ENCODE data around the gene DDN. TPM values are rescaled to one million over a fixed set of nuclear protein-coding genes. Genes with fewer than 3 reads are reported as not detected.
A peak's percentile ranks its signal among the peaks of the same experiment; 100 is the strongest.

The DDN gene
- total RNA-seq, 2 experiments from 2014 or later, result 0.10 to 0.17 TPM

DNA sequence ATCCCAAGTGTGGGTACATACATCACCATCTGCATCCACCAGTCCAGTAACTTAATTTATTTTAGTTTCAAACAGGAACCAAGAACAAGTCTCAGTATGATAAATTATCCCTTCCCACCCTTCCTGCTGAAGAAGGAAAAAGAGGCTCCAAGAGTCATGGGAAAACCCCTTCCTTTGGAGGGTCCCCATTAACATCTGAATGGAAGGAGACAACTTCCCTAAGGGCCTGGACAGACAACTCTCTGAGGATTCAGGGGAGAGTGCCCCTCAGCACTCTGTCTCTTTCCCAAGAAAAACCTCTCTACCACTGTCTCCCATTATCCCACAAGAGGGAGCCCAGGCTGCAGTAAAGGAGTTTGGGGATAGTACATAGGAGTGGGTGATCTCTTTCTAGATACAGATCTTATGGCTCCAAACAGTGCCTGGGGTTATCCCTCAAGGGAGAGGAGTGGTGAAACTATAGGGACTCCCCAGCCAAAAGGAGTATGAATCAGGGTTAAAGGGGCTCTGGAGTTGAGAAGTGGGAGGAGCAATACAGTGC, 33.8 kb downstream of the DDN start:
- H3K36me3 Mint-ChIP-seq (ENCODE audit: low read depth), result no peaks in the 10 kb centered on the region
- DNase-seq, result no peak
- H3K9me3 Mint-ChIP-seq, result no peaks in the 10 kb centered on the region
- CTCF ChIA-PET, result interaction anchor here (1.2 to 11.7 kb wide), 4 partner anchors 9 to 23 kb away, joined by 3 to 84 read pairs (median 4); partner anchors contain the start of gene WNT1
- peaks cover 2% of the 10 kb centered on the region for H3K4me1 Mint-ChIP-seq
- no peak overlapping the region for H3K4me3 Mint-ChIP-seq
- H3K27ac Mint-ChIP-seq, result no peak overlapping the region
- H3K27me3 Mint-ChIP-seq, result peaks cover 46% of the 10 kb centered on the region
- POLR2A ChIA-PET, result no interaction called here

DNA sequence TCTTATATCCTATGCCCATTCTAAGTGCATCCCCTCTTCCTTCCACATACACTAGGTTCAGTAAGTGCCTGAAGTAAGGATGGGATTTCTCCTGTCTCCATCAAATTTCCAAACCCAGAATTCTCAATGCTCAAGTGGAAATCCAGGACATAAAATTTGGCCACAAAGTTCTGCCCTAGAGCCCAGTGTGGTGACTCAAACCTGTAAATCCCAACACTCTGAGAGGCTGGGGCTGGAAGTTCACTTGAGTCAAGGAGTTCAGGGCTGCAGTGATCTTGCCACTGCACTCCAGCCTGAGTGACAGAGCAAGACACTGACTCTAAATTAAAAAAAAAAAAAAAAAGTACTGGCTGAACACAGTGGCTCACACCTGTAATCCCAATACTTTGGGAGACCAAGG, 37.4 kb downstream of the DDN start:
- ChIA-PET POLR2A (no interaction called here), CTCF (interaction anchor here (11.7 kb wide), 1 partner anchor 19 kb away, joined by 84 read pairs; the partner anchor contains the start of gene WNT1)
- no peak for DNase-seq
- Mint-ChIP-seq H3K36me3 (ENCODE audit: low read depth) (peaks cover 4% of the 10 kb centered on the region), H3K9me3 (no peaks in the 10 kb centered on the region), H3K27me3 (peaks cover 35% of the 10 kb centered on the region), H3K27ac (no peak overlapping the region), H3K4me1 (peaks cover 10% of the 10 kb centered on the region), H3K4me3 (no peak overlapping the region)

DNA sequence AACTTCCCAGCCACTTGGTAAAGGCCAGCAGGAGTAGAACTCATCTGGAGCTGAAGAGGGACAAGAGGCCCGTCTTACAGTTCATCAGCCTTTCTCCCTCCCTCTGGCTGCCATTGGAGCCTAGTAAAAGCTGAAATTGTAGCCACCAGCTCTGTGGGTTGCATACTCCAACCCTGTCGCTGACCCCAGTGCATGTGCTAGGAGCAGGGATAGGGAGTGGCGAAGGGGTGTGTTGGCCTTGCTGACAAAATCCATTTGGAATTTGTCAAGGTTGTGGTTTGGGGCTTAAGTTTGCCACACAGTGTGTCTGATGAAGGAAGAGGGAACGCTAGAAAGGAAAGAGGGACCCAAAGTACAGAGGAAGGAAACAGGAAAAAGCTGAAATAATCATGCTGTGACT, 37.8 kb downstream of the DDN start:
- POLR2A ChIA-PET, result no interaction called here
- no peaks in the 10 kb centered on the region for H3K9me3 Mint-ChIP-seq
- H3K4me1 Mint-ChIP-seq, result peaks cover 14% of the 10 kb centered on the region
- H3K36me3 Mint-ChIP-seq (ENCODE audit: low read depth), result peaks cover 7% of the 10 kb centered on the region
- no peak overlapping the region for H3K4me3 Mint-ChIP-seq
- no peak overlapping the region for H3K27ac Mint-ChIP-seq
- DNase-seq, result no peak
- CTCF ChIA-PET, result interaction anchor here (1.0 to 11.7 kb wide), 5 partner anchors 12 to 27 kb away, joined by 3 to 84 read pairs (median 4); partner anchors contain the start of gene WNT1
- H3K27me3 Mint-ChIP-seq, result peaks cover 32% of the 10 kb centered on the region

DNA sequence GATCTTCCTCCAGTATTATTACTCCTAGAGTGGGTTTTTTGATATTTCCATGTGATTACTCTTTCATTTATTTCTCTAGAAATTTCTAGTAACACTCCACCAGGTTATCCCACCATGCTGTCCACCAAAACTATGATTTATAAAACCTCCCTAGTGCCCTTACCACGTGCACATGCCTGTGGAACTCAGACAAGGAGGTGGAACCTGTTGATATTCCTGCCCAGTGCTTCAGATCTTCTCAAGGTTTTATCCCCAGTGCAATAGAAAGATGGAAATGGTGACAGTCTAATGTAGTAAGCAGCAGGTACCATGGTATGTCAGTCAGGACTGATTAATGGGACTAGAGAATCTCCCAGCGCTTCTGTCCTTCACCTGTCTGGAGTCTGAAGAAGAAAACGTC, 38.3 kb downstream of the DDN start:
- H3K27me3 Mint-ChIP-seq, result peaks cover 31% of the 10 kb centered on the region
- no peak for DNase-seq
- peaks cover 11% of the 10 kb centered on the region for H3K36me3 Mint-ChIP-seq (ENCODE audit: low read depth)
- H3K4me3 Mint-ChIP-seq, result no peak overlapping the region
- H3K9me3 Mint-ChIP-seq, result no peaks in the 10 kb centered on the region
- ChIA-PET POLR2A (no interaction called here), CTCF (interaction anchor here (1.0 to 1.3 kb wide), 5 partner anchors 11 to 27 kb away, joined by 3 to 6 read pairs (median 3); partner anchors contain the start of gene WNT1)
- peaks cover 19% of the 10 kb centered on the region for H3K4me1 Mint-ChIP-seq
- H3K27ac Mint-ChIP-seq, result no peak overlapping the region

DNA sequence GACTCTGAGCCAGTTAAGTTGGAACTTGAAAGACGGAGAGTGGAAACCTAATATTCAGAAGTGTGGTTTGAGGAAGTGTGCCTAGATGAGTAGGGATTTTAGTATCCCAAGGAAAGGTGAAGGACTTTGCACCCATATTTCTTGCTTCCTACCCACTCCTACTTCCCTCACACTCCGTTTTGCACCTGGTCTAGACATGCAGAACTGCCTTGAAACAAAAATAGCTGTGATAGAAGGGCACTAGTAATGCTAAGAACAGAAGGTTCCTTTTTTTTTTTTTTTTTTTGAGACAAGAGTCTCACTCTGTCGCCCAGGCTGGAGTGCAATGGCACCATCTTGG, 41.2 kb downstream of the DDN start:
- CTCF ChIA-PET, result interaction anchor here (0.9 to 4.8 kb wide), 5 partner anchors 10 to 105 kb away, joined by 3 to 34 read pairs (median 3); partner anchors contain the start of gene WNT1
- DNase-seq, result no peak
- Mint-ChIP-seq H3K27ac (no peak overlapping the region), H3K36me3 (ENCODE audit: low read depth) (peaks cover 27% of the 10 kb centered on the region), H3K27me3 (peaks cover 18% of the 10 kb centered on the region), H3K4me1 (peaks cover 29% of the 10 kb centered on the region), H3K4me3 (peak overlapping the region; percentile 98), H3K9me3 (no peaks in the 10 kb centered on the region)
- POLR2A ChIA-PET, result interaction anchor here (0.6 to 1.2 kb wide), 2 partner anchors 106 to 277 kb away, joined by 3 to 4 read pairs; partner anchors contain the start of gene DDX23

DNA sequence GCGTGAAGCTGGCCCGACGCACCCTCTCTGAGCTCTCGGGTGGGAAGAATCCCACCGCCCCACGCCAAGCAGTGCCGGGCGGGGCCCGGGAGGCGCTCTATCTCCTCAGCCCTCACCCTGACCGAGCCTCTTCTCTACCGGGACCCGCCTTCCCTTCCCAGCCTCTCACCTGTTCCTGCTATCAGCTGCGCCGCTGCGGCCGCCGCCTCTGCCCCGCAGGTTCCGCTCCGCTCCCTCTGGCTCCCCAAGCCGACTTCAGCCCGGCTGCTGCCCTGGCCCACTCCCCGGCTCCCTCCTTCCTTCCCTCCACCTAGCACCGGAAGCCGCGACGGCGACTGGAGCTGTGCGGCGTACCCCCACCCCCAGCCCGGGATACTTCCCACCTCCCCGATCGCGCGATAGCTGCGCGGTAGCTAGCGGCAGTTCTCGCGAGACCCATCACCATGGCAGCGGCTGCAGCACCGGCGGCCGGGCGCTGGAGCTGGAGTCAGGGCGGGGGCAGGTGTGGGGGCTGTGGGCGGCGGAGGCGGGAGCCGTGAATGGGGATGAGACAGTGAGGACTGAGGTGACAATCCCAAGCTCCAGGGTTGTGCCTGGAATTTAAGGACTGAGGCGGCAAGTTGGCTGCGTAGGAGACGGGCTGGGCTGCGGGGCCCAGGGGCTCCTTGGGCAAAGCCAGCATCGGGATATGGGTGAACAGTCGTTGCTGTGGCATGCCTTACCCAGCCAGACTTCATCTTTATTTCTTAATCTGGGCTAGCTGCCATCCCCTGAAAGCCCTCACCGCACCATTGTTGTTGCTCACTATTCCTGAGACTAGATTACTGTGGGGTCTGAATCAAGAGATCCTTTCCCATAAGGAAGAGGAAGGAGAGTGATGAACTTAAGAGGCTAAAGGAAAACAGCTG, 41.8 kb downstream of the DDN start, which contains the start of gene ARF3:
Gene ARF3, minus strand, starts transcription at position 347 of the 908 bp plus-strand sequence. CDS start 16,392 bp downstream, outside the sequence.
- peaks cover 29% of the 10 kb centered on the region for H3K4me1 Mint-ChIP-seq
- peak within 1 kb of the TSS; percentile 90 for H3K27ac Mint-ChIP-seq
- peak within 1 kb of the TSS; percentile 98 for H3K4me3 Mint-ChIP-seq
- DNase-seq, result peak; percentile 95
- H3K36me3 Mint-ChIP-seq (ENCODE audit: low read depth), result peaks cover 29% of the 10 kb centered on the region
- H3K27me3 Mint-ChIP-seq, result peaks cover 18% of the 10 kb centered on the region
- H3K9me3 Mint-ChIP-seq, result no peaks in the 10 kb centered on the region
- POLR2A ChIA-PET, result interaction anchor here (0.6 to 1.2 kb wide), 3 partner anchors 41 to 278 kb away, joined by 3 to 4 read pairs (median 3); partner anchors contain the start of gene DDX23
- CTCF ChIA-PET, result interaction anchor here (0.6 to 4.8 kb wide), 11 partner anchors 11 to 215 kb away, joined by 3 to 34 read pairs (median 4); partner anchors contain the start of gene WNT1

DNA sequence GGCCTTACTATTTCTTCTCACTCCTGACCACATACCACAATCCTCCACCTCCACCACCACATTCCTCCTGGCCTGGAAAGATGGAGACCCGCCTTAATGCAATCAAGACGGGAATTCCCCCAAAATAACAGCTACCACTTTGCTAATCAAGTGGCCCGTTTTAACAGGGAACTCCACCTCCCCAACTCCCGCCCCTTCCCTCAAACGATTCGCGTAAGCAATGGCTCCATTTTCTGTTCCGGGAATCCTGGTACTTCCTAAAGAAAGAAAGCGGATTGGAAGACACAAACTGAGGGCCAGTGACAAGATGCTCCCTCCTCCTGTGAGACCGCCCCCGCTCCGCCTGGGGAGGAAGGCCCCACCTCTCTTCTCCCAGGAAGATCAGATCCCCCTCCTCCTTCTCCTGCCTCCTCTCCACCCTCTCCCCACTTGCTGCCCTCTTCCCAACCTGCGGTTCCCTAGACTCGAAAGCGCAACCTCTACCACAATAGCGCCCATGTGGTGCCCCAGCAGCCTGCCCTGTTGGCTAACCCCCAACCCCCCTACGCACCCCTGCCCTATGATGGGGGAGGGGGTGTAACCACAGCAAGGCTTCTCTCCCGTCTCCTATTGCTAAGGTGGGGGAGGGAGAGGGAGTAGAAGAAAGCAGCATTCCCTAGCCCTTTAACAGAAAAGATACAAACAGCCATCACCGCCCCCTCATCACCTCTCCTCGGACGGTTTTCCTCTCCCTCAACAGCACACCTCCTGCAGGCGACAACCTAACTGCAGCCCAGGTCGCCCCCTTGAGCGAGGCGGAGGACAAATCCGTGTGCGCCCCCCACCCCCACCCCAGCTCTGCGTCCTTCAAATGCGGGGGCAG, 42.7 kb downstream of the DDN start:
- no peaks in the 10 kb centered on the region for H3K9me3 Mint-ChIP-seq
- H3K4me3 Mint-ChIP-seq, result peak overlapping the region; percentile 98
- H3K27me3 Mint-ChIP-seq, result peaks cover 18% of the 10 kb centered on the region
- CTCF ChIA-PET, result interaction anchor here (0.6 to 4.8 kb wide), 10 partner anchors 12 to 214 kb away, joined by 3 to 34 read pairs (median 4); partner anchors contain the start of gene WNT1
- peak overlapping the region; percentile 90 for H3K27ac Mint-ChIP-seq
- POLR2A ChIA-PET, result no interaction called here
- peaks cover 29% of the 10 kb centered on the region for H3K4me1 Mint-ChIP-seq
- peaks cover 29% of the 10 kb centered on the region for H3K36me3 Mint-ChIP-seq (ENCODE audit: low read depth)
- no peak for DNase-seq

DNA sequence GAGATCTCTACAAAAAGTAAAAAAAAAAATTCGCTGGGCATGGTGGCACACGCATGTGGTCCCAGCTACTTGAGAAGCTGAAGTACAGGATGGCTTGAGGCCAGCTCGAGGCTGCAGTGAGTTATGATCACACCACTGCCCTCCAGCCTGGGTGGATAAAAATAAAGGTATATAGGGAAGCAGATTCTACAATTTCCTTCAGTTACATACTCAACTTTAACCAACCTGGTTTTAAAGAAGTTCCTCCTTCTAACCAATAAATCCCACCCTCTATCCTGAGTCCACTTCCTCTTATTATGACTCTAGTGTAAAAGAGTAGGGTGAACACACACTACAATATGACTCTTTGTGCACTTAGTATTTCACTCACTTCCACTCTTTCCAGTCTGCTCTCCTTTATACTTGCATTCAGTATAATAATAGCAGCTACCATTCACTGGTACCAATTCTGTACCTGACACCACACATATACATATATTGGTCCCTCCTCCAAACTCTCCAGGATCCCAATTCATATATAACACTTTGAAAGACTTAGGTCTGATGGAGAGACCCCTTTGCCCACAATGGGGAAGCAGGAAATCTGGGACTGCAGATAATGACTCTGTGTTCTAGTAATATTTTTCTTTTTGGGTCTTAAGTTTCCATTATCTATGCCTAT, 44.2 kb downstream of the DDN start:
- Mint-ChIP-seq H3K27ac (no peak overlapping the region), H3K9me3 (no peaks in the 10 kb centered on the region), H3K4me1 (peaks cover 29% of the 10 kb centered on the region), H3K27me3 (peaks cover 9% of the 10 kb centered on the region), H3K36me3 (ENCODE audit: low read depth) (peaks cover 31% of the 10 kb centered on the region), H3K4me3 (no peak overlapping the region)
- DNase-seq, result no peak
- ChIA-PET CTCF (interaction anchor here (0.6 to 4.8 kb wide), 5 partner anchors 24 to 280 kb away, joined by 3 to 34 read pairs (median 5); partner anchors contain the start of gene WNT1), POLR2A (no interaction called here)

DNA sequence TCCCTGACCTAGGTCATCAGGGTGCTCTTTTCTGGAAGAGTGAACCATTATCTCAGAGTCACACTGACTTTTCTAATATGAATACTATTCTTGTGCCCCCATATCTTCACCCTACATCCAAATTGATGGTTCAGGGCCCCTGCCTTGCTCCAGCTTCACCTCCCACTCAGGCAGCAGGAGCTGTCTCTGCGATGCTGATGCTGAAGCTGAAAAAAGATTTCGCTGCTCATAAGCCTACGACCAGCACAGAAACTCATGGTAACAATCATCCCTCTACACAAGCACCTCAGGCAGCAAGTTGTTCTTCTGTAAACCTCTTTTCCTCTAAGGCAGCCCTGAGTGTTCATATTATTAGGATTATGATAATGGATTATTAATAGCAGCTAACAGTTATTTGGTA, 45.1 kb downstream of the DDN start:
- Mint-ChIP-seq H3K27ac (no peak overlapping the region), H3K4me3 (no peak overlapping the region), H3K27me3 (peaks cover 3% of the 10 kb centered on the region), H3K9me3 (no peaks in the 10 kb centered on the region), H3K36me3 (ENCODE audit: low read depth) (peaks cover 31% of the 10 kb centered on the region), H3K4me1 (peaks cover 29% of the 10 kb centered on the region)
- no peak for DNase-seq
- CTCF ChIA-PET, result interaction anchor here (1.4 kb wide), 1 partner anchor 23 kb away, joined by 3 read pairs; no protein-coding TSS in a partner anchor
- POLR2A ChIA-PET, result no interaction called here

DNA sequence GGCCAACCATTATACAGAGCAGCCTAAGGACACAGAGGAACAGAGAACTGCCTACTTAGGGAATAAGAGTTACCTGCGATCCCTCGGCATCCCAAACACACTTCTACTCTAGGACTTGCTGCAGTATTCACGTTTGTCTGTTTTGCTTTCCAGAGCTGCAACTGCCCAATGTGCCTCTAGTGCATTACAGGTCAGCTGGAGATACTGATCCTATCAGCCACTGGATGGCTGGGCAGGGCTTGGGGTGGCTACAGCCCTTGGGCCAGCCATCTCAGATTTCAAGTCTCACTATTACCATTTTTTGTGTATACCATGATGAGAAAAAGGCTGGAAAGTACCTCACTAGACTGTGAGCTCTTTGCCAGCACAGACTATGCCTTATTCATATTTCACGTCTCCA, 46.5 kb downstream of the DDN start:
- H3K4me1 Mint-ChIP-seq, result peaks cover 29% of the 10 kb centered on the region
- H3K27me3 Mint-ChIP-seq, result no peaks in the 10 kb centered on the region
- H3K36me3 Mint-ChIP-seq (ENCODE audit: low read depth), result peaks cover 36% of the 10 kb centered on the region
- ChIA-PET CTCF (interaction anchor here (0.7 to 2.5 kb wide), 11 partner anchors 9 to 100 kb away, joined by 3 to 10 read pairs (median 5); partner anchors contain the start of genes DDX23 and WNT1), POLR2A (no interaction called here)
- H3K27ac Mint-ChIP-seq, result no peak overlapping the region
- no peak overlapping the region for H3K4me3 Mint-ChIP-seq
- H3K9me3 Mint-ChIP-seq, result no peaks in the 10 kb centered on the region
- DNase-seq, result no peak

DNA sequence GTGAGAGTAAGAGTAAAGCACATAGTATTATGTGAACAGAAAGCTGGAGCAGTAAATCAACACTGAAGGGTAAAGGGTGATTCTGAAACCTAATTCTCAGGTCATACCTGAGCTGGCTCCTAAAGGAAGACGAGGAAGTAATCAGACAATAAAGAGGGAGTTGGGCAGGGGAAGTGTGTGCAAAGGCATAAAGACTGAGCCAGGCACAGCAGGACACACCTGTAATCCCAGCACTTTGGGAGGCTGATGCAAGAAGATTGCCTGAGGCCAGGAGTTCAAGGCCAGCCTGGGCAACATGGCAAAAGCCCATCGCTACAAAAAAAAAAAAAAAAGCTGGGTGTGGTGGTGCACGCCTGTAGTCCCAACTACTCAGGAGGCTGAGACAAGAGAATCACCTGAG, 51.4 kb downstream of the DDN start:
- H3K36me3 Mint-ChIP-seq (ENCODE audit: low read depth), result peaks cover 11% of the 10 kb centered on the region
- H3K4me1 Mint-ChIP-seq, result peaks cover 7% of the 10 kb centered on the region
- H3K27me3 Mint-ChIP-seq, result no peaks in the 10 kb centered on the region
- POLR2A ChIA-PET, result no interaction called here
- no peak for DNase-seq
- CTCF ChIA-PET, result interaction anchor here (0.7 to 1.5 kb wide), 3 partner anchors 40 to 82 kb away, joined by 3 to 4 read pairs (median 4); partner anchors contain the start of gene RND1
- no peak overlapping the region for H3K27ac Mint-ChIP-seq
- H3K4me3 Mint-ChIP-seq, result no peak overlapping the region
- H3K9me3 Mint-ChIP-seq, result no peaks in the 10 kb centered on the region
